ENCODE results near the gene MMP17. TPM values are rescaled to one million over a fixed set of nuclear protein-coding genes. Genes with fewer than 3 reads are reported as not detected.

MMP17 gene
- total and polyA plus RNA-seq, 10 of the 15 experiments (the other 5 are each of a cell fraction or from before 2014, with no cell fraction given): 0.11 to 0.28 (median 0.23) TPM; not detected in 7

GRCh38 chr12:131810726-131811125 lies 17.5 kb upstream of the MMP17 start (continued):
- TF ChIP-seq ZBTB40 (IDR thresholded peaks at IDR 0.05; ENCODE audit: borderline replicate concordance) (no peak), PKNOX1 (IDR thresholded peaks at IDR 0.05) (no peak), TCF3 (IDR thresholded peaks at IDR 0.05; ENCODE audit: borderline replicate concordance, insufficient read depth, low read depth, low read length) (no peak), FOXK2 (IDR thresholded peaks at IDR 0.05) (no peak), BACH1 (IDR thresholded peaks at IDR 0.05; ENCODE audit: borderline replicate concordance) (no peak), ETV6 (conservative IDR thresholded peaks at IDR 0.05 in 1 of 2, IDR thresholded peaks at IDR 0.05 in 1 of 2; ENCODE audit: borderline replicate concordance in 1 of 2, low read depth in 1 of 2) (no peak), ASH2L (IDR thresholded peaks at IDR 0.05; ENCODE audit: borderline replicate concordance, low read depth) (no peak)

GRCh38 chr12:131815131-131815530 lies 13.1 kb upstream of the MMP17 start:
- Histone ChIP-seq H2AFZ (ENCODE audit: control insufficient read depth, low read depth, low read length) (no peak overlapping the region), H3K27ac (ENCODE audit: control insufficient read depth, insufficient read depth) (no peak overlapping the region), H3K36me3 (ENCODE audit: control insufficient read depth in 2 of 2, insufficient read depth in 2 of 2, low read length in 1 of 2) (no peaks in the 10 kb centered on the region), H3K79me2 (ENCODE audit: control insufficient read depth, insufficient read depth, low read length) (no peaks in the 10 kb centered on the region), H3K4me2 (ENCODE audit: control insufficient read depth, insufficient read depth) (no peak overlapping the region), H3K4me3 (no peak overlapping the region), H3K9ac (ENCODE audit: control insufficient read depth, insufficient read depth, low read length) (no peak overlapping the region), H3K9me3 (replicated peaks; ENCODE audit: control insufficient read depth, insufficient read depth, low read length) (peaks cover 4% of the 10 kb centered on the region; the same call in 1 of the 3 replicates), H3K4me1 (ENCODE audit: control insufficient read depth, insufficient read depth, low read length) (no peaks in the 10 kb centered on the region), H4K20me1 (ENCODE audit: control insufficient read depth, insufficient read depth) (no peaks in the 10 kb centered on the region), H3K27me3 (replicated peaks in 1 of 2; ENCODE audit: control insufficient read depth in 2 of 2, insufficient read depth in 2 of 2, low read length in 1 of 2) (no peaks in the 10 kb centered on the region)
- intact Hi-C loops (cut with micrococcal nuclease; ENCODE audit: unreplicated experiment): no loop called here
- in situ Hi-C loops (cut with MboI): no loop called here
- ChIA-PET CTCF (no interaction called here), SMC1A (ENCODE audit: uncharacterized antibody, unreplicated experiment) (interaction anchor here (1.1 kb wide), 1 partner anchor 65 kb away, joined by 3 read pairs; no protein-coding TSS in a partner anchor), POLR2A (no interaction called here), RAD21 (ENCODE audit: unreplicated experiment) (no interaction called here)
- no peak for DNase-seq (ENCODE audit: low read depth, low spot score)
- no peak for FAIRE-seq
- ATAC-seq: no peak
- no TSS peak for BruUV-seq (replicated peaks)
- WGBS (ENCODE audit: insufficient coverage, insufficient replicate concordance, low lambda C conversion rate, missing lambda C conversion rate): 65% methylated on average over 7 of the region's 7 CpGs
- TF ChIP-seq ZBTB4 (CRISPR knock-in tag; IDR thresholded peaks at IDR 0.05) (no peak), MLLT1 (IDR thresholded peaks at IDR 0.05) (no peak), SREBF1 (IDR thresholded peaks at IDR 0.05; ENCODE audit: low read length) (no peak), ZNF622 (IDR thresholded peaks at IDR 0.05) (no peak), NRF1 (conservative IDR thresholded peaks at IDR 0.05; ENCODE audit: low read depth, low read length) (no peak)

All from GM12878 (cell line).